Activated CD8-positive, alpha-beta T cell treated with anti-CD3 and anti-CD28 coated beads for 36 hours (primary cell): ENCODE measurements around the gene PAM16. TPM values are rescaled to one million over a fixed set of nuclear protein-coding genes. Genes with fewer than 3 reads are reported as not detected.

Source experiments
- ATAC-seq: fragments of 200-7000 bp; cut with Tn5 transposase; one replicate; pipeline ENCODE4 v1.10.0; 2021; ENCODE audit warnings: mild to moderate bottlenecking, moderate library complexity
- CTCF ChIA-PET: fragments of 350-600 bp; sonication (Branson Sonifier 250); formaldehyde crosslinking; loops from one replicate; lab custom pipeline; 2021; ENCODE audit warnings: antibody characterized with exemption; lab: Charles Lee
- POLR2A ChIA-PET: fragments of 350-600 bp; sonication (Branson Sonifier 250); formaldehyde crosslinking; loops from one replicate; lab custom pipeline; 2021; ENCODE audit warnings: antibody characterized with exemption; lab: Charles Lee
- DNase-seq: peaks from one replicate; pipeline ENCODE4 v3.0.0-alpha.2; 2020
- H3K27ac Mint-ChIP-seq: one replicate; pipeline ENCODE4 v1.8.0; 2021; ENCODE audit warnings: mild to moderate bottlenecking, mixed read lengths
- H3K27me3 Mint-ChIP-seq: one replicate; pipeline ENCODE4 v1.8.0; 2021; ENCODE audit warnings: mixed read lengths
- H3K36me3 Mint-ChIP-seq: one replicate; pipeline ENCODE4 v1.8.0; 2021; ENCODE audit warnings: low read depth, mixed read lengths
- H3K4me1 Mint-ChIP-seq: one replicate; pipeline ENCODE4 v1.8.0; 2021; ENCODE audit warnings: low read depth, mixed read lengths
- H3K4me3 Mint-ChIP-seq: one replicate; pipeline ENCODE4 v1.8.0; 2021; ENCODE audit warnings: mild to moderate bottlenecking, moderate library complexity, mixed read lengths
- H3K9me3 Mint-ChIP-seq: one replicate; pipeline ENCODE4 v1.8.0; 2021; ENCODE audit warnings: mixed read lengths
- CTCF ChIP-seq: fragments of 200-600 bp; IDR thresholded peaks from one replicate; pipeline ENCODE4 v1.8.0; 2022; ENCODE audit warnings: antibody characterized with exemption, mild to moderate bottlenecking
- intact Hi-C: fragments of 100-400 bp; cut with micrococcal nuclease; formaldehyde crosslinking; loops from one replicate; pipeline ENCODE4 v1.10.0; 2022
- total RNA-seq, 2 experiments: library from RNA; stranded (reverse); gene quantifications; one replicate each; pipeline ENCODE4 v1.2.3, GENCODE V29; 2021

Gene PAM16
- total RNA-seq, 2 experiments from 2014 or later = 65.9 to 70.1 TPM

- ChIA-PET POLR2A (interaction anchor here (0.6 to 1.3 kb wide), 5 partner anchors 16 to 900 kb away, joined by 3 to 7 read pairs (median 4); partner anchors contain the start of gene PAM16), CTCF (interaction anchor here (0.8 to 8.6 kb wide), 2 partner anchors 14 to 135 kb away, joined by 3 to 65 read pairs; no protein-coding TSS in a partner anchor)
- H3K36me3 Mint-ChIP-seq = peaks cover 4% of the 10 kb centered on the region
- no peaks in the 10 kb centered on the region for H3K9me3 Mint-ChIP-seq
- H3K27me3 Mint-ChIP-seq = no peaks in the 10 kb centered on the region
- ATAC-seq (no peak), DNase-seq (no peak)
- peaks cover 3% of the 10 kb centered on the region for H3K4me1 Mint-ChIP-seq
- TF ChIP-seq CTCF = no peak
- no peak overlapping the region for H3K4me3 Mint-ChIP-seq
- intact Hi-C loops = no loop called here
- H3K27ac Mint-ChIP-seq = no peak overlapping the region
Measured at GRCh38 chr16:4389051-4389955, 38.2 kb upstream of the PAM16 start.

GRCh38 chr16:4388271-4389021, 37.3 kb upstream of the PAM16 start:
- POLR2A ChIA-PET = interaction anchor here (1.0 kb wide), 2 partner anchors 15 to 22 kb away, joined by 3 read pairs; no protein-coding TSS in a partner anchor
- intact Hi-C loops = no loop called here

GRCh38 chr16:4387781-4388180, 36.7 kb upstream of the PAM16 start:
- ChIA-PET POLR2A (interaction anchor here (1.0 kb wide), 2 partner anchors 15 to 22 kb away, joined by 3 read pairs; no protein-coding TSS in a partner anchor), CTCF (interaction anchor here (8.6 kb wide), 1 partner anchor 16 kb away, joined by 65 read pairs; no protein-coding TSS in a partner anchor)
- Mint-ChIP-seq H3K9me3 (no peaks in the 10 kb centered on the region), H3K4me3 (no peak overlapping the region), H3K27me3 (no peaks in the 10 kb centered on the region), H3K27ac (no peak overlapping the region), H3K4me1 (peaks cover 3% of the 10 kb centered on the region), H3K36me3 (peaks cover 7% of the 10 kb centered on the region)
- DNase-seq (no peak), ATAC-seq (no peak)
- no peak for TF ChIP-seq CTCF
- intact Hi-C loops = no loop called here

More at GRCh38 chr16:4388271-4389021, 37.3 kb upstream of the PAM16 start:
- Mint-ChIP-seq H3K27ac (no peak overlapping the region), H3K9me3 (no peaks in the 10 kb centered on the region), H3K4me1 (peaks cover 3% of the 10 kb centered on the region), H3K27me3 (no peaks in the 10 kb centered on the region), H3K4me3 (no peak overlapping the region), H3K36me3 (peaks cover 6% of the 10 kb centered on the region)
- ATAC-seq (no peak), DNase-seq (no peak)
- TF ChIP-seq CTCF = no peak
- CTCF ChIA-PET = interaction anchor here (0.8 to 8.6 kb wide), 2 partner anchors 15 to 134 kb away, joined by 3 to 65 read pairs; no protein-coding TSS in a partner anchor

GRCh38 chr16:4386951-4387565, 35.9 kb upstream of the PAM16 start:
- ATAC-seq (no peak), DNase-seq (no peak)
- intact Hi-C loops = no loop called here
- H3K4me1 Mint-ChIP-seq = no peaks in the 10 kb centered on the region
- no peaks in the 10 kb centered on the region for H3K27me3 Mint-ChIP-seq
- no peaks in the 10 kb centered on the region for H3K9me3 Mint-ChIP-seq
- CTCF ChIA-PET = interaction anchor here (1.3 kb wide), 1 partner anchor 16 kb away, joined by 5 read pairs; no protein-coding TSS in a partner anchor
- H3K27ac Mint-ChIP-seq = no peak overlapping the region
- H3K4me3 Mint-ChIP-seq = no peak overlapping the region
- no peak for TF ChIP-seq CTCF
- POLR2A ChIA-PET = no interaction called here
- peaks cover 7% of the 10 kb centered on the region for H3K36me3 Mint-ChIP-seq
